ENCODE results near the gene PCNX2. TPM values are rescaled to one million over a fixed set of nuclear protein-coding genes. Genes with fewer than 3 reads are reported as not detected.

PCNX2 gene
- polyA plus RNA-seq, 1 donor (not counting 4 experiments of a cell fraction or from before 2014, with no cell fraction given) = 18.0 TPM

DNA sequence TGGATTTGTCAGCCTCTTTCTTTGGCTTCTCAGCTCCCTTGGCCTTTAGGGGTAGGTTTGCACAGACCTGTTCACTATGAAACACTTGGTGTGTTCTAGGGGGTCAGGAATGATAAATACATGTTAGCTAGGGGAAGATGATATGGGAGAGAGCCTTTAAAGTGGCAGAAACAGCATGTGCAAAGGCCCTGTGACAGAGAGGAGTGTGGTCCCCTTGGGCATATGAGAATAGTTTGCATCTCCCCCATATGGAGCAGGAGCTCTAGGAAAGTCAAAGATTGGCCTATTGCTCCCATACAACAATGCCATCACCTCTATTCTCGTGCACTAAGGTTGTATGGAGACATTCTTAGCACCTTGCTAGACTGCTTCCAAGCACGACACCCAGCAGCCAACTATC lies 355.8 kb downstream of the PCNX2 start:
- H2AFZ ChIP-seq (ENCODE audit: control insufficient read depth, low read length) = no peak overlapping the region
- H3K79me2 ChIP-seq (ENCODE audit: control insufficient read depth, insufficient read depth, low read length) = no peaks in the 10 kb centered on the region
- H3K4me1 ChIP-seq (ENCODE audit: control insufficient read depth, extremely low read depth, insufficient read depth, low read length) = no peaks in the 10 kb centered on the region
- dilution Hi-C loops (cut with MboI; ENCODE audit: extremely low pct_ligation_motif_present, low sequenced_read_pairs) = no loop called here
- H3K9ac ChIP-seq (ENCODE audit: control insufficient read depth, extremely low read depth, insufficient read depth, low read length) = no peak overlapping the region
- FAIRE-seq (no peak), DNase-seq (ENCODE audit: low read depth, low spot score) (no peak)
- H3K9me3 ChIP-seq (ENCODE audit: control insufficient read depth, low read depth, low read length) = no peaks in the 10 kb centered on the region
- no peak overlapping the region for H3K27ac ChIP-seq (ENCODE audit: control insufficient read depth, insufficient read depth, low read length)
- H3K27me3 ChIP-seq (ENCODE audit: control insufficient read depth, extremely low read depth, insufficient read depth, low read length) = no peaks in the 10 kb centered on the region
- no peak overlapping the region for H3K4me3 ChIP-seq (ENCODE audit: control insufficient read depth in 2 of 3, extremely low read depth in 1 of 3, insufficient read depth in 2 of 3, low read depth in 1 of 3, low read length in 3 of 3)
- H3K9me1 ChIP-seq (ENCODE audit: control insufficient read depth, extremely low read depth, insufficient read depth, low read length) = no peaks in the 10 kb centered on the region
- no peak for TF ChIP-seq EZH2 (IDR thresholded peaks at IDR 0.05; ENCODE audit: low read length)
- TF ChIP-seq, protein P1, sequence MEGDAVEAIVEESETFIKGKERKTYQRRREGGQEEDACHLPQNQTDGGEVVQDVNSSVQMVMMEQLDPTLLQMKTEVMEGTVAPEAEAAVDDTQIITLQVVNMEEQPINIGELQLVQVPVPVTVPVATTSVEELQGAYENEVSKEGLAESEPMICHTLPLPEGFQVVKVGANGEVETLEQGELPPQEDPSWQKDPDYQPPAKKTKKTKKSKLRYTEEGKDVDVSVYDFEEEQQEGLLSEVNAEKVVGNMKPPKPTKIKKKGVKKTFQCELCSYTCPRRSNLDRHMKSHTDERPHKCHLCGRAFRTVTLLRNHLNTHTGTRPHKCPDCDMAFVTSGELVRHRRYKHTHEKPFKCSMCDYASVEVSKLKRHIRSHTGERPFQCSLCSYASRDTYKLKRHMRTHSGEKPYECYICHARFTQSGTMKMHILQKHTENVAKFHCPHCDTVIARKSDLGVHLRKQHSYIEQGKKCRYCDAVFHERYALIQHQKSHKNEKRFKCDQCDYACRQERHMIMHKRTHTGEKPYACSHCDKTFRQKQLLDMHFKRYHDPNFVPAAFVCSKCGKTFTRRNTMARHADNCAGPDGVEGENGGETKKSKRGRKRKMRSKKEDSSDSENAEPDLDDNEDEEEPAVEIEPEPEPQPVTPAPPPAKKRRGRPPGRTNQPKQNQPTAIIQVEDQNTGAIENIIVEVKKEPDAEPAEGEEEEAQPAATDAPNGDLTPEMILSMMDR (optimal IDR thresholded peaks at IDR 0.05 in 1 of 3, IDR thresholded peaks at IDR 0.05 in 1 of 3, conservative IDR thresholded peaks at IDR 0.05 in 1 of 3; ENCODE audit: extremely low read depth in 1 of 3, insufficient read depth in 2 of 3, low read length in 3 of 3) = no peak
- H3K4me2 ChIP-seq (ENCODE audit: control insufficient read depth, extremely low read depth, insufficient read depth, low read depth, low read length) = no peak overlapping the region
- H4K20me1 ChIP-seq (ENCODE audit: control insufficient read depth, extremely low read depth, insufficient read depth, low read length) = no peaks in the 10 kb centered on the region
- no peaks in the 10 kb centered on the region for H3K36me3 ChIP-seq (ENCODE audit: control insufficient read depth in 2 of 2, extremely low read depth in 1 of 2, insufficient read depth in 2 of 2, low read length in 2 of 2)

DNA sequence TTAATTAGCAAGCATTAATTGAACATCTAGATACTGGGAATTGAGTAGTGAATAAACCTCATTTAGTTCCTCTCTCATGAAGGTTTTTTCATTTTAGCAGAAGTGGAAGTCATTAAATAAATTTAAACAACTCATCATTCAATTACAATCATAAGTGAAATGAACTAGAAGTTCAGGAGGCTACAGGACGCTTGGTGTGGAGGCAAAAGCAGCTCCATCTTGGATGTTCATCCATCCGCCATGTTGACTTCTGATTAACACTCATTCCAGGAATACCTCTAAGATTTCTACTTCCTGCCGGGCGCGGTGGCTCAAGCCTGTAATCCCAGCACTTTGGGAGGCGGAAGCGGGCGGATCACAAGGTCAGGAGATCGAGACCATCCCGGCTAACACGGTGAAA lies 356.6 kb downstream of the PCNX2 start:
- Histone ChIP-seq H3K27me3 (ENCODE audit: control insufficient read depth, extremely low read depth, insufficient read depth, low read length) (no peaks in the 10 kb centered on the region), H3K9ac (ENCODE audit: control insufficient read depth, extremely low read depth, insufficient read depth, low read length) (no peak overlapping the region), H3K4me3 (ENCODE audit: control insufficient read depth in 2 of 3, extremely low read depth in 1 of 3, insufficient read depth in 2 of 3, low read depth in 1 of 3, low read length in 3 of 3) (no peak overlapping the region), H3K4me1 (ENCODE audit: control insufficient read depth, extremely low read depth, insufficient read depth, low read length) (no peaks in the 10 kb centered on the region), H3K36me3 (ENCODE audit: control insufficient read depth in 2 of 2, extremely low read depth in 1 of 2, insufficient read depth in 2 of 2, low read length in 2 of 2) (no peaks in the 10 kb centered on the region), H3K4me2 (ENCODE audit: control insufficient read depth, extremely low read depth, insufficient read depth, low read depth, low read length) (no peak overlapping the region), H3K9me3 (ENCODE audit: control insufficient read depth, low read depth, low read length) (no peaks in the 10 kb centered on the region), H2AFZ (ENCODE audit: control insufficient read depth, low read length) (no peak overlapping the region), H3K79me2 (ENCODE audit: control insufficient read depth, insufficient read depth, low read length) (no peaks in the 10 kb centered on the region), H4K20me1 (ENCODE audit: control insufficient read depth, extremely low read depth, insufficient read depth, low read length) (no peaks in the 10 kb centered on the region), H3K27ac (ENCODE audit: control insufficient read depth, insufficient read depth, low read length) (no peak overlapping the region), H3K9me1 (ENCODE audit: control insufficient read depth, extremely low read depth, insufficient read depth, low read length) (no peaks in the 10 kb centered on the region)
- dilution Hi-C loops (cut with MboI; ENCODE audit: extremely low pct_ligation_motif_present, low sequenced_read_pairs) = no loop called here
- TF ChIP-seq, protein P1 (optimal IDR thresholded peaks at IDR 0.05 in 1 of 3, IDR thresholded peaks at IDR 0.05 in 1 of 3, conservative IDR thresholded peaks at IDR 0.05 in 1 of 3; ENCODE audit: extremely low read depth in 1 of 3, insufficient read depth in 2 of 3, low read length in 3 of 3) = no peak
- no peak for TF ChIP-seq EZH2 (IDR thresholded peaks at IDR 0.05; ENCODE audit: low read length)
- no peak for FAIRE-seq
- no peak for DNase-seq (ENCODE audit: low read depth, low spot score)
